ENCODE results near the gene LRRC74A. TPM values are rescaled to one million over a fixed set of nuclear protein-coding genes. Genes with fewer than 3 reads are reported as not detected.

Gene LRRC74A
- total and polyA plus RNA-seq, 9 of the 15 experiments (the other 6 are each of a cell fraction or from before 2014, with no cell fraction given), result not detected

GRCh38 chr14:76917158-76917596 is 91.0 kb downstream of the LRRC74A start:
- H3K27me3 ChIP-seq (ENCODE audit: control insufficient read depth in 2 of 2, insufficient read depth in 2 of 2, low read length in 2 of 2), result no peaks in the 10 kb centered on the region
- peak; percentile 69 for FAIRE-seq

More at GRCh38 chr14:76917158-76917596, 91.0 kb downstream of the LRRC74A start:
- CTCF ChIA-PET (ENCODE audit: low intra/inter-chr PET ratio), result no interaction called here
- no peak overlapping the region for H3K4me3 ChIP-seq
- intact Hi-C loops (cut with micrococcal nuclease) (loop anchor here (5.0 to 10.0 kb wide), 2 partner anchors 40 to 108 kb away; partner anchors contain the start of gene IRF2BPL), in situ Hi-C loops (cut with MboI) (no loop called here)
- 57% methylated on average over 1 of the region's 7 CpGs for WGBS (ENCODE audit: insufficient coverage, low coverage, missing lambda C conversion rate)
- POLR2A ChIA-PET, result no interaction called here
- no peaks in the 10 kb centered on the region for H3K9me3 ChIP-seq (replicated peaks; ENCODE audit: control insufficient read depth, insufficient read depth, low read depth, low read length)
- H3K9me1 ChIP-seq (ENCODE audit: control insufficient read depth, insufficient read depth, low read length), result peaks cover 5% of the 10 kb centered on the region
- H3K79me2 ChIP-seq (ENCODE audit: control insufficient read depth, insufficient read depth, low read length), result no peaks in the 10 kb centered on the region
- no peak overlapping the region for H2AFZ ChIP-seq (ENCODE audit: low read depth, low read length)
- H3K27ac ChIP-seq (ENCODE audit: extremely low read depth, low read depth, low read length), result no peak overlapping the region
- no peak overlapping the region for H3K9ac ChIP-seq (ENCODE audit: insufficient read depth in 1 of 2, low read depth in 2 of 2, low read length in 2 of 2)
- H3K4me1 ChIP-seq (replicated peaks in 1 of 2; ENCODE audit: control insufficient read depth in 2 of 2, insufficient read depth in 2 of 2, low read length in 2 of 2), result peaks cover 28 to 39% of the 10 kb centered on the region in 2 experiments
- H4K20me1 ChIP-seq (replicated peaks; ENCODE audit: control insufficient read depth, insufficient read depth, low read length), result no peaks in the 10 kb centered on the region
- H3K4me2 ChIP-seq (ENCODE audit: insufficient read depth, low read length), result no peak overlapping the region
- H3K36me3 ChIP-seq (ENCODE audit: control insufficient read depth, insufficient read depth, low read length), result no peaks in the 10 kb centered on the region
- no peak; the same call in 2 of the 3 replicates for ATAC-seq
- TF ChIP-seq TFAP4 (CRISPR knock-in tag; IDR thresholded peaks at IDR 0.05; ENCODE audit: borderline replicate concordance), result peak; percentile 22; the same call in 1 of the 2 replicates
- TF ChIP-seq CTBP1 (IDR thresholded peaks at IDR 0.05; ENCODE audit: borderline replicate concordance), result 0 out of 2 replicates have a peak, but pooled peaks have one; percentile 17
- TF ChIP-seq NRF1 (conservative IDR thresholded peaks at IDR 0.05 in 1 of 2, IDR thresholded peaks at IDR 0.05 in 1 of 2), result no peak
- peak in 1 of 2 experiments; percentile 35; a peak in 2 of 4 replicates for TF ChIP-seq RAD21 (CRISPR knock-in tag; conservative IDR thresholded peaks at IDR 0.05 in 1 of 2, IDR thresholded peaks at IDR 0.05 in 1 of 2)
- peak; percentile 72 to 96 (median 78) for TF ChIP-seq CTCF (IDR thresholded peaks at IDR 0.05 in 2 of 3, conservative IDR thresholded peaks at IDR 0.05 in 1 of 3; ENCODE audit: insufficient read depth in 2 of 3, low read depth in 1 of 3, low read length in 3 of 3)
- TF ChIP-seq SNRNP70 (optimal IDR thresholded peaks at IDR 0.05; ENCODE audit: low read depth, low read length), result no peak
- no peak for TF ChIP-seq FOSL1 (tag; conservative IDR thresholded peaks at IDR 0.05)
- peak; percentile 23 to 62 (median 54) for DNase-seq (ENCODE audit: extremely low read depth in 1 of 4, low spot score in 3 of 4)
- no TSS peak for BruUV-seq (replicated peaks)

Data from K562 (cell line).